Raji (cell line): ENCODE measurements around the gene SLC34A3.
A peak's percentile ranks its signal among the peaks of the same experiment; 100 is the strongest.

Source experiments
- POLR2A ChIP-seq: IDR thresholded peaks from 2 replicates; pipeline ENCODE4 v1.6.1; 2011; ENCODE audit warnings: low read depth, low read length, control low read depth; ENCODE audit not compliant: insufficient read depth

Gene SLC34A3

GRCh38 chr9:137237759-137238726, 7.3 kb downstream of the SLC34A3 start:
- no peak for TF ChIP-seq POLR2A

- peak; percentile 50; the same call in 1 of the 2 replicates for TF ChIP-seq POLR2A
These were observed 9.7 kb downstream of the SLC34A3 start for GRCh38 chr9:137240318-137240840.

GRCh38 chr9:137240841-137241489, 10.3 kb downstream of the SLC34A3 start, which contains the start of gene TUBB4B:
TSS of gene TUBB4B (plus strand) at chr9:137241287. CDS start at chr9:137241361, 74 bp downstream.
- peak; percentile 98 for TF ChIP-seq POLR2A

- no peak for TF ChIP-seq POLR2A
These were observed 11.0 kb downstream of the SLC34A3 start for GRCh38 chr9:137241490-137242268.

- TF ChIP-seq POLR2A, result no peak
These were observed 11.8 kb downstream of the SLC34A3 start for GRCh38 chr9:137242269-137243203.

- peak; percentile 67 for TF ChIP-seq POLR2A
These were observed 13.2 kb downstream of the SLC34A3 start for GRCh38 chr9:137243626-137244485.

GRCh38 chr9:137244486-137245449, 14.1 kb downstream of the SLC34A3 start:
- 0 out of 2 replicates have a peak, but pooled peaks have one; percentile 9 for TF ChIP-seq POLR2A

GRCh38 chr9:137245450-137246421, 15.0 kb downstream of the SLC34A3 start:
- TF ChIP-seq POLR2A, result no peak

- no peak for TF ChIP-seq POLR2A
These were observed 16.6 kb downstream of the SLC34A3 start for GRCh38 chr9:137247135-137247915.

- no peak for TF ChIP-seq POLR2A
These were observed 17.1 kb downstream of the SLC34A3 start for GRCh38 chr9:137247916-137248175.
